Stimulated activated CD4-positive, alpha-beta T cell treated with anti-CD3 and anti-CD28 coated beads, Interleukin-15, amount 100 ng/mL, for 48 hours (primary cell): ENCODE results near the gene MSX1.
A peak's percentile ranks its signal among the peaks of the same experiment; 100 is the strongest.

Experiments used
- DNase-seq, 2 donors: peaks; one replicate each; pipeline ENCODE4 v3.0.0-alpha.2; 2020; ENCODE audit warnings: low read depth in 2 of 2

MSX1 gene

GRCh38 chr4:4840351-4840750 lies 19.1 kb upstream of the MSX1 start:
- DNase-seq, result no peak

GRCh38 chr4:4841156-4841555 lies 18.3 kb upstream of the MSX1 start:
- no peak for DNase-seq

DNA sequence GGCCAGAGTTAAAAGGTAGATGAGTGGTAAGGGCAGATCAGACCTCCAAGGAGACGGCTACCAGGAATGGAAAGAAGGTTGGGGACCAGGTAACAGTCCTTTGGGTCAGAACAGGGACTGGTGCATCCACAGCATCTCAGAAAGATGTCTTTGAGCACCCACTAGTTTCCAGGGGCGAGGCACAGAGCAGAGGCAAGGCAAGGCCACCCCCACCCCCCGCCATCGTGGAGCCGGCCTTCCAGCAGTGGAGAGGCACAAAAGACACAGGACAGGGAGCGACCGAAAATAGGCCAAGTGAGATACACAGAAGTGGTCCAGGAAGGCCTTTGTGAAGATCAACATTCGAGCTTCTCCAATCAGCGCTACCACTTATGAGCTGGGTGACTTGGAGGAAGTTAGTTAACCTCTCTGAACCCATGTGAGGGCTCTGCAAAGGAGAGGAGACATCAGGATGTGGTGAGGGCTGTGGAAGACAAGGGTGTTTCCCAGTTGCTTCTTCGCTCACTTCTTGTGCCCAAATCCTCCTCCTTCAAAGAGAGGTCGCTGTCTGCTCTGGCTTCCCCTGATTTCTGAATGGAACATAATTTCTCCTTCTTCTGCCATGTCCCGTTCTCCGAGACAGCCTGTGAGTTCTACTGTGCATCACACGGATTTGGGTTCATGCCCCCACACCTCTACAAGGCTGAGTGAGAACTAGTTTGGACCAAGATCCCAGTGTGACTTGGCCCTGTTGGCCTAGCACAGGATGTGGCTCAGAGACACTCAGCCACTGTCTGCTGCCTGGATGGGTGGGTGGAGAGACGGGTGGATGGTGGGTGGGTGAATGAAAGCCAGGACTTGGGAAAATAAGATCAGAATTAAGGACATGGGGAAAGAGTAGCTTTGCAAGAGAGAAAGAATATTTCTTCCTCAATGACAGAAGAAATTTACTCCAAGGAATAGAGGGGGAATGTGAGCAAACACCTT lies 16.7 kb upstream of the MSX1 start:
- no peak for DNase-seq

DNA sequence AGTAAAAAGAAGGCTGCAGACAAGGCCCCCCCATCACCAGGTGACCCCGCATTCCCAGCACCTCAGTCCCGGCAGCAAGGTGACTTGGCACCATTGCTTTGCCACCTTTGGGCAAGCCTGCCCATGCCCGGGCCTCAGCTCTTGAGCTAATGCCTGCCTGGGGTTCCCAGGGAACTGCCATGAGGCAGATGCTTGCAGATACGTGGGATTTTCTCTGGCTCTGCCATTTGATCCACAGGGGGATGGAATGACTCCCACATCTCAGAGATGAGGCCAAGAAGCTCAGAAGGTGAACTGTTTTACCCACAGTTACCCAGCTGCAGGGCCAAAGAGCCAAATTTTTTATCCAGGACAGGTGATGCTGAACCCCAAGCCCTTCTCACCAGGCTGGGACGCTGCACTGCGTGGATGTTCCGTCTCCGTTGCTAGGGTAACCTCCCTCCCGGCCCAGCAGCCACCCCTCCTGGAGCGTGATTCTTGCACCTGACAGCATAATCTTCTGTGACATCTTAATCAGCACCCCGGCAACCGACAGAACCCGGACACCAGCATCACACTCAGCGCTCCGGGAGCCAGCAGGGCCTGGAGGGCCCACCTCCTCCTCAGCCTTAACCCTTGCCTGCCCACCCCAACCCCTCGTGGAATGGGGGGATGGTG lies 15.7 kb upstream of the MSX1 start:
- DNase-seq, result no peak

DNA sequence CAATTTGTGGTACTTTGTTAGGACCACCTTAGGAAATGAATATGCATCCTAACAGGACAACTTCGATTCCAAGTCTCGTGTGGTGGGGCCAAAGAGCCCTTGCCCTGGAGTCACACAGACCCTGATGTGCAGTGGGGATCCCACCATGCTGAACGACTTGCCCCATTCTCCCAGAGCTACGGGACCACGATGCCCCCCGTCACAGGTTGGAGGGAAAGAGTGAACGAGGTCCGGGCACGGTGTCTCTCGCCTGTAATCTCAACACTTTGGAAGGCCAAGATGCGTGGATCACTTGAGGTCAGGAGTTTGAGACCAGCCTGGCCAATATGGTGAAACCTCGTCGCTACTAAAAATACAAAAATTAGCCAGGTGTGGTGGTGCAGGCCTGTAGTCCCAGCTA lies 14.4 kb upstream of the MSX1 start:
- DNase-seq, result no peak

DNA sequence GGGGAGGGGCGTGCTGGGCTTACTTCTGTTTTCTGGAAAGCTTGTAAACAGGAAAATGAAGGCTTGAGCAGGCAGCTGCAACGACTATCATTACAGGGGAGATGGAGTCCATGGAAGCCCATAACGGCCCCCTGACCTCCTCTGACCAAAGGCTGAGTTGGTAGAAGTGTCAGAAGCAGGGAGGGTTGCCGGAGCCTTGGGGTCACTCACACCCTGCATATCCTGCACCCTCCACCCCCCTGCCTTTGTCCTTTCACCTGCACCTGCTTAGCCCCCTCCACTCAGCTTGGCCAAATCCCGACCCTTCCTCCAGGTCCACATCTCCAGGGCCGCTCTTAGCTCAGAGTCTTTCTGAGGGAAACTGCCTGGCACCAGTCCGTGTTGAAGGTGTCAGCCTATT lies 12.5 kb upstream of the MSX1 start:
- no peak for DNase-seq

- no peak for DNase-seq
Measured at GRCh38 chr4:4848540-4848939, 10.9 kb upstream of the MSX1 start.

DNA sequence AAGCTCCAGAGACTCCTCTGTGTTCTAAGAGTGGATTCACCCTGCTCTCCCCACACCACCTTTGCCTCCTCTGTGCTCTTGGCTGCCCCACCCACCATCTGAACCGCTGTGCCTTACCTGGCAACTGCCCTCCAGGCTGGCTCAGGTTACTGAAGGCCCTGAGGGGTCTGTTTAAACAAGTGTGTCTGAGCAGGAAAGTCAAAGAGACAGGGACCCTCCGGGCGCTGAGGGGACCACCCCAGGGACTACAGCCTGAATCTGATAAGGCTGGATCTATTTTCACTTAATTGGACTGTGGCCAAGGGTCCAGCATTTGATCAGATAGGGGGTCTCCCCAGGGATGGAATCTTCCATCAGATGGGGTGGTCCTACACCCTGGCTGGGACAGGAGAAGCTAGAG lies 10.4 kb upstream of the MSX1 start:
- DNase-seq, result no peak

DNA sequence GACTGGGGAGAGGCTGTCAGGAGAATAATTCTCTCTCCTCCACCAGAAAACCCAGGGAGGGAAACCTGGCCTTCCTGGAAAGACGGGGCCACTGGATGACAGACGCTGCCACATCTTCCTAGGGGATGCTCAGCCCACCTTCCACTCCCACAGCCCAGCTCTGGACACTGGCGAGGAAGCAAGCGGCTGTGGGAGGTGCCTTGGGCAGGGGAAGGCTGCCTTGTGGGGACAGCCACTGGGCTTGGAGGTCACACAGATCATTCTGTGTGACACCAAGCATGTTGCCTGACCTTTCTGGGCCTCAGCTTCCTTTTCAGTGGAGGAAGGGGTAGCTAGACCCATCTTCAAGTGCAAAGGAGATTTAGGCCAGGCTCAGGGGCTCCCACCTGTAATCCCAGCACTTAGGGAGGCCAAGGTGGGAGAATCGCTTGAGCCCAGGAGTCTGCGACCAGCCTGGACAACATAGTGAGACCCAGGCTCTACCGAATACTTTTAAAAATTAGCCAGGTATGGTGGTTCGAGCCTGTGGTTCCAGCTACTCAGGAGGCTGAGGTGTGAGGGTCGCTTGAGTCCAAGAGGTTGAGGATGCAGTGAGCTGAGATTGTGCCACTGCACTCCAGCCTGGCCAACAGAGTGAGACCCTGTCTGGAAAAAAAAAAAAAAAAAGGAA lies 9.8 kb upstream of the MSX1 start:
- no peak for DNase-seq

DNA sequence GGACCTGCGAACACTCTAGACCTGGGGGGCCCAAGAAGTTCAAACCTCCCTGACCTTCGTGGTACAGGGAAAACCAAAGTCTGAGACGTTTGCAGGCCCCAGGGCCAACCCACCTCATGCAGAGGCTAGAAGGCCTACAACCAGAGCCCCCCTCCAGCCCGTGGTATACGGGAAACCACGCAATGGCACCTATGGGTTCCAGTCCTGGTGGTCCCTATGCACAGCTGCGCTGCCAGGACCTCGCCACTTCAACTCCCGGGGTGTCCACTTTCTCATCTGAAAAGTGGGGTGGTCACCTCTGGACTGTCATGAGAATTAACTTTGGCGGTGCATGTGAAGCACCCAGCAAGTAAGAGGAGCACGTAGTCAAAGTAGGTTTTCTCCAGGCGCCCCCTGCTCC lies 8.4 kb upstream of the MSX1 start:
- no peak for DNase-seq

DNA sequence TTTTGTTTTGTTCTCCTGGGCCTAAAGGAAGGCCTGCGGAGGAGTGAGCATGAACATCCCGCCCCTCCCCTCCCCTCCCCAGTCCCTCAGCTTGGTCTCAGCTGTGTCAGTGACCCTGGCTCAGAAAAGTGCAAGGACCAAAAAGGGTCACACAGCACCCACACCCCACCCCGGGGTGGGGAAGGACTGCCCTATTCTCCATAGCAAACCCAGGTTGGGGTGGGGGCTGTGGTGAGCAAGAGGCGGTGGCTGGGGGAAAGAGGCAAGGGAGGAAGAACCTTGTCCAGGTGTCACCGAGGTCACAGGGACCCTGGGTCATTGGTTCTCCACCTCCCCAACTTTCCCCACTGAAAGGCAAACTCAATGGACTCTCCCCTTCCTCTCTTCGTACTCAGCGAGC lies 7.6 kb upstream of the MSX1 start:
- no peak for DNase-seq

GRCh38 chr4:4852591-4853362 lies 6.7 kb upstream of the MSX1 start:
- peak in 1 of 2 donors; percentile 25 for DNase-seq

- no peak for DNase-seq
Measured at GRCh38 chr4:4853371-4853823, 6.1 kb upstream of the MSX1 start.

DNA sequence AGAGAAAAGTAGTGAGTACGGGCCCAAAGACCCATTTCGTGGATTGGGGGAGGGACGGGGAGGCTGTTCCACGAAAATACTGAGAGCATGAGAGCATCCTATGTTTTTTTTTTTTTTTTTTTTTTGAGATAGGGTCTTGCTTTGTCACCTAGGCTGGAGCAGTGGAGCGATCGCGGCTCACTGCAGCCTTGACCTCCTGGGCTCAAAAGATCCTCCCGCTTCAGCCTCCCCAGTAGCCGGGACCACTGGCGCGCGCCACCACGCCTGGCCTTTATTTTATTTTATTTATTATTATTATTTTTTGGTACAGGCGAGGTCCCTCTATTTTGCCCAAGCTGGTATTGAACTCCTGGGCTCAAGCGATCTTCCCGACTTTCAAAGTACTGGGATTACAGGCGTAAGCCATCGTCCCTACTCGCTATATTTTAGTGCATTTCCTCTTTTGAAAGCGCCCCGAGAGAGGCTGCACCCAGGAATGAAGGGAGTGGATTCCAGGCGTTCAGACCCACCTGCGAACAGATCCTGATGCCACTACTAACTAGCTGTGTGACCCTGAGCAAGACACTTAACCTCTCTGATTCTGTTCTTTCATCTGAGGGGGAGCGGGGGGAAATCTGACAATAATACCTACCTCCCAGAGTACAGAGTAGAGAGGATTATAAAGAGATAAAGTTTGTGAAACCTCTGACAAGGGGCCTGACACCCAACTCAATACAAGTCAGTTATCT lies 5.4 kb upstream of the MSX1 start:
- DNase-seq, result no peak

GRCh38 chr4:4854649-4855295 lies 4.7 kb upstream of the MSX1 start:
- DNase-seq, result no peak

DNA sequence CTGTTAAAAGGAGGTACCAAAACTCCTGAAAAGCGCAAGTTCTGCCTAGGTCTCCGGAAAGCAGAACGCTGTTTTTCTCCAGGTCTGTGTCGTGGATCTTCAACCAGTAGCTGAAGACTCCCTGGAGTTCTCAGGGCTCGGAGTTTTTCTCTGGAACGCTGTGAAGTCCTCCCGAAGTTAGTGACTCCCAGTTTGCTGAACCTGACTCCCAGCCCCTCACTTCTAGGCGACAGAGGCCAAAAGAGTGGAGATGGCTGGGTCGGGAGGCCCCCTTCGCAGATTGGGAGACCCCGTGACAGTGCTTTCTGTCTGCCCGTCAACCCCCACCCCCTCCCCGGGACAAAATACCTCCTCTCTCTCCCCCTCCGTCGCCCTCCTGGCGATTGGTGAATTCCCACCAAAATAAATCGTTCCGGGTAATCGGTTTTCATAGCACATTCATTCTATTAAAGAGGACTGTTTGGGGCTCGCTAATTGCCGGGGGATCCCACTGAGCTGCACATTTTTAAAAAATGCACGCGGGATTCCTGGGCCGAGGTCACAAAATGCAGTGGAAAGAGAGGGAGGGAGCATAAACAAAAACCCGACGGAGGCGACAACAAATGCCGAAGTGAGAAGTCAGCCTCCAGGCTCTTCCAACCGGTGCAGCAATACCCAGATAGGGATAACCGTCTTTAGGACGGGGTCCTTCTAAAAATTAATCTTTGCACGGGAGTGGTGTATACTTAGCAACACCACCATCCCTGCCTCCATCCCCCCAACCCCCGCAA lies 4.0 kb upstream of the MSX1 start:
- DNase-seq, result no peak

DNA sequence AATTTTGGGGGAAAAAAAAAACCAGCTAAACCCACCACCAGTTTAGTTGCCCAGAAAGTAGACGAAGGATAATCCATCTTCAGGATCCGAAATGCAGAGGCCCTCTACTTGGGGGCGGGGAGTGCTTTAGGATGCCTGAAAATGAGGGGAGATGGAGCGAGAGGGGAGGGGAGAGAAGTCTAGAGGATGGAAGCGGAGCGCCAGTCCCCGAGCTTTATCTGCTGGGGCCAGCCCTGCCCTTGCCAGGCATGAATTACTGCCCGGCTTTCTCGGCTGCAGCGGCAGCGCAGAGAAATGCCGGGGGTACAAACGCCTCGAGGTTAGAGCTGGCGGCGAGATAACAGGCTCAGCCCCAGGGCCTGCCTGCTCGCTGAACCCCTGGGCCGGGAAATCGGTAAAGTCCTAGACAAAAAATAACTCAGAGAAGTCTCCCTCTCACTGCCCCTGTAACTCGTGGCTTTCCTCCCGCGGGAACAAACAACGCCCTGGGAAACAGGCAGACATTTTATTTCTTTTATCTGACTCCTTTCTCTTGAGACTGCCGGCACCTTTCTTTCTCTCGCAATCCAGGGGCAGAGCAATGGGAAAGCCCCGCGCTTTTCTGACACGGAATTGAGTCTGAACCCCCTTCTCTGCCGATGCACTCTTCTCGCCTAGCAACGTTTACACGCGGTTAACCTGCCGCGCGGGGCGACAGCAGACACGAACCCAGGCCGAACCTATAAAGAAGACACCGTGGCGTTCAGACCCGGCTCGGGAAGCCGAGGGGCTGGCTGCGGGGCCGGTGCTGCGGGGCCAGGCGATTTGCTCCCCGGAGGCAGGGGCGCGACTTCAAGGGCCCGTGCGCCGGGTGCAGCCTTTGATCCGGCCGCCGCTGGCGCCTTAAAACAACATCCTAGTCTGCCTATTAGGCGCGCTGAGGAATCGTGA lies 3.1 kb upstream of the MSX1 start:
- DNase-seq, result no peak

GRCh38 chr4:4857001-4857808 lies 2.3 kb upstream of the MSX1 start:
- no peak for DNase-seq
